ENCODE measurements around the gene FGF22. TPM values are rescaled to one million over a fixed set of nuclear protein-coding genes. Genes with fewer than 3 reads are reported as not detected.
A peak's percentile ranks its signal among the peaks of the same experiment; 100 is the strongest.

FGF22 gene
- total and polyA plus RNA-seq, 2 of the 13 experiments (the other 11 are each of a cell fraction or from before 2014, with no cell fraction given) = 0.24 TPM; not detected in 1

DNA sequence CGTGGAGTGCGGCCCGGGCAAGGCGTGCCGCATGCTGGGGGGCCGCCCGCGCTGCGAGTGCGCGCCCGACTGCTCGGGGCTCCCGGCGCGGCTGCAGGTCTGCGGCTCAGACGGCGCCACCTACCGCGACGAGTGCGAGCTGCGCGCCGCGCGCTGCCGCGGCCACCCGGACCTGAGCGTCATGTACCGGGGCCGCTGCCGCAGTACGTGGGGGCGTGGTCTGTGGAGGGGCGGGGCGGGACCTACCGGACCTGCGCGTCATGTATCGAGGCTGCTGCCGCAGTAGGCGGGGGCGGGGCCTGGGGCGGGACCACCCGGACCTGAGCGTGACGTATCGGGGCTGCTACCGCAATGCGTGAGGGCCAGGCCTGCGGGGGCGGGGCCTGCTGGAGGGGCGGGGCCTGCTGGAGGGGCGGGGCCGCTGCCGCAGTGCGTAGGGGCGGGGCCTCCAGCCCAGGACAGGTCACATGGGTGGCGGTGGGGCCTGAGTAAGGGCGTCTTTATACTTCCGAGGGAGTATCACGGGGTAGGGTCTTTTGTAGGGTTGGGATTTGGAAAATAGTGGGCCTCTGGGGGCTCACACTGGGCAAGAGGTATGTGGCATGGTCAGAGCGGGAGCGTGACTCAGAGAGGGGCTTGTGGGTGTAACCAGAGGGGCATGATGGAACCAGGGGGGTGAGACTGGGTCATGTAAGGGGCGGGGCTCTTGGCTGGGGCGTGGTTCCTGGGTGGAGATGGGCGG, 40.8 kb downstream of the FGF22 start (continued):
- TF ChIP-seq, protein P1, sequence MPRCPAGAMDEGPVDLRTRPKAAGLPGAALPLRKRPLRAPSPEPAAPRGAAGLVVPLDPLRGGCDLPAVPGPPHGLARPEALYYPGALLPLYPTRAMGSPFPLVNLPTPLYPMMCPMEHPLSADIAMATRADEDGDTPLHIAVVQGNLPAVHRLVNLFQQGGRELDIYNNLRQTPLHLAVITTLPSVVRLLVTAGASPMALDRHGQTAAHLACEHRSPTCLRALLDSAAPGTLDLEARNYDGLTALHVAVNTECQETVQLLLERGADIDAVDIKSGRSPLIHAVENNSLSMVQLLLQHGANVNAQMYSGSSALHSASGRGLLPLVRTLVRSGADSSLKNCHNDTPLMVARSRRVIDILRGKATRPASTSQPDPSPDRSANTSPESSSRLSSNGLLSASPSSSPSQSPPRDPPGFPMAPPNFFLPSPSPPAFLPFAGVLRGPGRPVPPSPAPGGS (CRISPR knock-in tag; IDR thresholded peaks at IDR 0.05) = peak; percentile 72
- TF ChIP-seq CCDC6 (CRISPR knock-in tag; IDR thresholded peaks at IDR 0.05) = peak; percentile 74; the same call in 1 of the 2 replicates
- TF ChIP-seq, protein P2, sequence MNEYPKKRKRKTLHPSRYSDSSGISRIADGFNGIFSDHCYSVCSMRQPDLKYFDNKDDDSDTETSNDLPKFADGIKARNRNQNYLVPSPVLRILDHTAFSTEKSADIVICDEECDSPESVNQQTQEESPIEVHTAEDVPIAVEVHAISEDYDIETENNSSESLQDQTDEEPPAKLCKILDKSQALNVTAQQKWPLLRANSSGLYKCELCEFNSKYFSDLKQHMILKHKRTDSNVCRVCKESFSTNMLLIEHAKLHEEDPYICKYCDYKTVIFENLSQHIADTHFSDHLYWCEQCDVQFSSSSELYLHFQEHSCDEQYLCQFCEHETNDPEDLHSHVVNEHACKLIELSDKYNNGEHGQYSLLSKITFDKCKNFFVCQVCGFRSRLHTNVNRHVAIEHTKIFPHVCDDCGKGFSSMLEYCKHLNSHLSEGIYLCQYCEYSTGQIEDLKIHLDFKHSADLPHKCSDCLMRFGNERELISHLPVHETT (CRISPR knock-in tag; conservative IDR thresholded peaks at IDR 0.05) = peak; percentile 40; the same call in 1 of the 2 replicates
- TF ChIP-seq ZFAT (CRISPR knock-in tag; conservative IDR thresholded peaks at IDR 0.05) = no peak
- TF ChIP-seq ZNF772 (CRISPR knock-in tag; IDR thresholded peaks at IDR 0.05) = no peak
- no peak for TF ChIP-seq ZNF557 (CRISPR knock-in tag; IDR thresholded peaks at IDR 0.05)
- TF ChIP-seq HNF4A (CRISPR knock-in tag; IDR thresholded peaks at IDR 0.05) = no peak
- peak; percentile 69 for TF ChIP-seq YY1 (IDR thresholded peaks at IDR 0.05; ENCODE audit: insufficient read depth, insufficient replicate concordance, low read depth, low read length)
- TF ChIP-seq RBFOX2 (IDR thresholded peaks at IDR 0.05; ENCODE audit: low read depth, low read length) = peak; percentile 87
- TF ChIP-seq TOE1 (CRISPR knock-in tag; IDR thresholded peaks at IDR 0.05) = no peak
- TF ChIP-seq, protein P3, sequence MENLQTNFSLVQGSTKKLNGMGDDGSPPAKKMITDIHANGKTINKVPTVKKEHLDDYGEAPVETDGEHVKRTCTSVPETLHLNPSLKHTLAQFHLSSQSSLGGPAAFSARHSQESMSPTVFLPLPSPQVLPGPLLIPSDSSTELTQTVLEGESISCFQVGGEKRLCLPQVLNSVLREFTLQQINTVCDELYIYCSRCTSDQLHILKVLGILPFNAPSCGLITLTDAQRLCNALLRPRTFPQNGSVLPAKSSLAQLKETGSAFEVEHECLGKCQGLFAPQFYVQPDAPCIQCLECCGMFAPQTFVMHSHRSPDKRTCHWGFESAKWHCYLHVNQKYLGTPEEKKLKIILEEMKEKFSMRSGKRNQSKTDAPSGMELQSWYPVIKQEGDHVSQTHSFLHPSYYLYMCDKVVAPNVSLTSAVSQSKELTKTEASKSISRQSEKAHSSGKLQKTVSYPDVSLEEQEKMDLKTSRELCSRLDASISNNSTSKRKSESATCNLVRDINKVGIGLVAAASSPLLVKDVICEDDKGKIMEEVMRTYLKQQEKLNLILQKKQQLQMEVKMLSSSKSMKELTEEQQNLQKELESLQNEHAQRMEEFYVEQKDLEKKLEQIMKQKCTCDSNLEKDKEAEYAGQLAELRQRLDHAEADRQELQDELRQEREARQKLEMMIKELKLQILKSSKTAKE (CRISPR knock-in tag; IDR thresholded peaks at IDR 0.05; ENCODE audit: borderline replicate concordance) = no peak
- TF ChIP-seq MYC (CRISPR knock-in tag; IDR thresholded peaks at IDR 0.05; ENCODE audit: borderline replicate concordance) = no peak; the same call in 1 of the 2 replicates
- TF ChIP-seq RFXAP (CRISPR knock-in tag; IDR thresholded peaks at IDR 0.05; ENCODE audit: borderline replicate concordance) = no peak
- TF ChIP-seq, protein P4, sequence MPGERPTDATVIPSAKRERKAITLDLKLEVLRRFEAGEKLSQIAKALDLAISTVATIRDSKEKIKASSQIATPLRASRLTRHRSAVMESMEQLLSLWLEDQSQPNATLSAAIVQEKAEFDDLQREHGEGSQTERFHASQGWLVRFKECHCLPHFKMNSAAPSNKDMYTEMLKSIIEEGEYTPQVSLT (CRISPR knock-in tag; IDR thresholded peaks at IDR 0.05; ENCODE audit: borderline replicate concordance, low read depth) = no peak; the same call in 1 of the 2 replicates
- no peak for TF ChIP-seq PAF1 (CRISPR knock-in tag; IDR thresholded peaks at IDR 0.05)
- TF ChIP-seq ZNF816 (CRISPR knock-in tag; IDR thresholded peaks at IDR 0.05; ENCODE audit: borderline replicate concordance) = no peak
- TF ChIP-seq GABPA (IDR thresholded peaks at IDR 0.05; ENCODE audit: low read depth, low read length) = no peak
- no peak for TF ChIP-seq GABPA (CRISPR knock-in tag; IDR thresholded peaks at IDR 0.05; ENCODE audit: low read depth)
- no peak for TF ChIP-seq ZNF430 (CRISPR knock-in tag; IDR thresholded peaks at IDR 0.05)
- no peak for TF ChIP-seq PHF5A (CRISPR knock-in tag; IDR thresholded peaks at IDR 0.05; ENCODE audit: low read depth, unreplicated experiment)
- TF ChIP-seq, protein P5, sequence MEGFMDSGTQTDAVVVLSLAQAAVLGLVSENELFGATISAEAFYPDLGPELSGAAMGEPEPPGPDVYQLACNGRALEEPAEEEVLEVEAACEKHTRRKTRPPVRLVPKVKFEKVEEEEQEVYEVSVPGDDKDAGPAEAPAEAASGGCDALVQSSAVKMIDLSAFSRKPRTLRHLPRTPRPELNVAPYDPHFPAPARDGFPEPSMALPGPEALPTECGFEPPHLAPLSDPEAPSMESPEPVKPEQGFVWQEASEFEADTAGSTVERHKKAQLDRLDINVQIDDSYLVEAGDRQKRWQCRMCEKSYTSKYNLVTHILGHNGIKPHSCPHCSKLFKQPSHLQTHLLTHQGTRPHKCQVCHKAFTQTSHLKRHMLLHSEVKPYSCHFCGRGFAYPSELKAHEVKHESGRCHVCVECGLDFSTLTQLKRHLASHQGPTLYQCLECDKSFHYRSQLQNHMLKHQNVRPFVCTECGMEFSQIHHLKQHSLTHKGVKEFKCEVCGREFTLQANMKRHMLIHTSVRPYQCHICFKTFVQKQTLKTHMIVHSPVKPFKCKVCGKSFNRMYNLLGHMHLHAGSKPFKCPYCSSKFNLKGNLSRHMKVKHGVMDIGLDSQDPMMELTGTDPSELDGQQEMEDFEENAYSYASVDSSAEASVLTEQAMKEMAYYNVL (CRISPR knock-in tag; IDR thresholded peaks at IDR 0.05; ENCODE audit: borderline replicate concordance) = no peak
- TF ChIP-seq REXO4 (CRISPR knock-in tag; IDR thresholded peaks at IDR 0.05; ENCODE audit: borderline replicate concordance) = no peak
- 0 out of 2 replicates have a peak, but pooled peaks have one; percentile 57 for TF ChIP-seq ZNF546 (CRISPR knock-in tag; conservative IDR thresholded peaks at IDR 0.05)
